Neural cell (in vitro differentiated cells): ENCODE results near the gene PCDH9.

ENCODE experiments used
- EP300 ChIP-seq: fragments of 450-650 bp; conservative IDR thresholded peaks from 2 replicates; pipeline ENCODE4 v1.6.1; 2014; ENCODE audit warnings: antibody characterized with exemption, mild to moderate bottlenecking, moderate library complexity; ENCODE audit not compliant: poor library complexity, severe bottlenecking
- EZH2 ChIP-seq: fragments of 200-600, 300-800 bp; shearing (Covaris generic), sonication (generic); IDR thresholded peaks from 2 replicates; pipeline ENCODE4 v1.6.1; 2014; ENCODE audit warnings: antibody characterized with exemption, low read length, borderline replicate concordance, mild to moderate bottlenecking; ENCODE audit not compliant: insufficient read depth, poor library complexity, severe bottlenecking
- MXI1 ChIP-seq: fragments of 450-650 bp; conservative IDR thresholded peaks from 2 replicates; pipeline ENCODE4 v1.6.1; 2014; ENCODE audit warnings: antibody characterized with exemption, mild to moderate bottlenecking; ENCODE audit not compliant: poor library complexity, severe bottlenecking
- POLR2AphosphoS5 ChIP-seq: IDR thresholded peaks from 2 replicates; pipeline ENCODE4 v1.6.1; 2012
- RAD21 ChIP-seq: fragments of 450-650 bp; conservative IDR thresholded peaks from 2 replicates; pipeline ENCODE4 v1.6.1; 2014; ENCODE audit warnings: antibody characterized with exemption, mild to moderate bottlenecking, moderate library complexity
- TAF1 ChIP-seq: IDR thresholded peaks from 2 replicates; pipeline ENCODE4 v1.6.1; 2012; ENCODE audit warnings: low read depth
- TF ChIP-seq, protein P1 (sequence below): fragments of 450-650 bp; IDR thresholded peaks from 2 replicates; pipeline ENCODE4 v1.5.1; 2014; ENCODE audit warnings: antibody characterized with exemption, mild to moderate bottlenecking, moderate library complexity; ENCODE audit not compliant: poor library complexity, severe bottlenecking
- TF ChIP-seq, protein P2 (sequence below): IDR thresholded peaks from 2 replicates; pipeline ENCODE4 v1.6.1; 2012; ENCODE audit warnings: borderline replicate concordance

DNA sequence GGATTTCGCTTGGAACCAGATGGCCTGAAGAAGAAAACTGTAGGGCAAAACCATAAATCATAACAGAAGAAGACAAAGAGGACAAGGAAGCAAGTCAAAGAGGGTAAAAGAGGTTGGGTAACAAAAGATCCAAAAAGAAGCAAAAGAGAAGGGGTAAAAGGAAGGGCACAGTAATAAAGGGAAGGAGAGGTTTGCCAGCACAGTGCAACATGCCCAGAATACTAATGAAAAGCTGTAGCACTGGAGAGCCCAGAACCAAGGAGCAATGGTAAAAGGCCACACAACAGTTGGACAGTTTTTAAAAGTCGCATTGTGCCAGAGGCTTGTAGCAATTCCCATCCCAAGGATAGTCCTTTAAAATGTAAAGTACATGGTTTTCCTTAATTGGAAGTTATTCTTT, 506.6 kb downstream of the PCDH9 start:
- TF ChIP-seq, protein P1, sequence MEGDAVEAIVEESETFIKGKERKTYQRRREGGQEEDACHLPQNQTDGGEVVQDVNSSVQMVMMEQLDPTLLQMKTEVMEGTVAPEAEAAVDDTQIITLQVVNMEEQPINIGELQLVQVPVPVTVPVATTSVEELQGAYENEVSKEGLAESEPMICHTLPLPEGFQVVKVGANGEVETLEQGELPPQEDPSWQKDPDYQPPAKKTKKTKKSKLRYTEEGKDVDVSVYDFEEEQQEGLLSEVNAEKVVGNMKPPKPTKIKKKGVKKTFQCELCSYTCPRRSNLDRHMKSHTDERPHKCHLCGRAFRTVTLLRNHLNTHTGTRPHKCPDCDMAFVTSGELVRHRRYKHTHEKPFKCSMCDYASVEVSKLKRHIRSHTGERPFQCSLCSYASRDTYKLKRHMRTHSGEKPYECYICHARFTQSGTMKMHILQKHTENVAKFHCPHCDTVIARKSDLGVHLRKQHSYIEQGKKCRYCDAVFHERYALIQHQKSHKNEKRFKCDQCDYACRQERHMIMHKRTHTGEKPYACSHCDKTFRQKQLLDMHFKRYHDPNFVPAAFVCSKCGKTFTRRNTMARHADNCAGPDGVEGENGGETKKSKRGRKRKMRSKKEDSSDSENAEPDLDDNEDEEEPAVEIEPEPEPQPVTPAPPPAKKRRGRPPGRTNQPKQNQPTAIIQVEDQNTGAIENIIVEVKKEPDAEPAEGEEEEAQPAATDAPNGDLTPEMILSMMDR, result no peak
- TF ChIP-seq POLR2AphosphoS5 (no peak), MXI1 (no peak), RAD21 (no peak), EP300 (no peak), EZH2 (no peak), TAF1 (no peak)
- TF ChIP-seq, protein P2, sequence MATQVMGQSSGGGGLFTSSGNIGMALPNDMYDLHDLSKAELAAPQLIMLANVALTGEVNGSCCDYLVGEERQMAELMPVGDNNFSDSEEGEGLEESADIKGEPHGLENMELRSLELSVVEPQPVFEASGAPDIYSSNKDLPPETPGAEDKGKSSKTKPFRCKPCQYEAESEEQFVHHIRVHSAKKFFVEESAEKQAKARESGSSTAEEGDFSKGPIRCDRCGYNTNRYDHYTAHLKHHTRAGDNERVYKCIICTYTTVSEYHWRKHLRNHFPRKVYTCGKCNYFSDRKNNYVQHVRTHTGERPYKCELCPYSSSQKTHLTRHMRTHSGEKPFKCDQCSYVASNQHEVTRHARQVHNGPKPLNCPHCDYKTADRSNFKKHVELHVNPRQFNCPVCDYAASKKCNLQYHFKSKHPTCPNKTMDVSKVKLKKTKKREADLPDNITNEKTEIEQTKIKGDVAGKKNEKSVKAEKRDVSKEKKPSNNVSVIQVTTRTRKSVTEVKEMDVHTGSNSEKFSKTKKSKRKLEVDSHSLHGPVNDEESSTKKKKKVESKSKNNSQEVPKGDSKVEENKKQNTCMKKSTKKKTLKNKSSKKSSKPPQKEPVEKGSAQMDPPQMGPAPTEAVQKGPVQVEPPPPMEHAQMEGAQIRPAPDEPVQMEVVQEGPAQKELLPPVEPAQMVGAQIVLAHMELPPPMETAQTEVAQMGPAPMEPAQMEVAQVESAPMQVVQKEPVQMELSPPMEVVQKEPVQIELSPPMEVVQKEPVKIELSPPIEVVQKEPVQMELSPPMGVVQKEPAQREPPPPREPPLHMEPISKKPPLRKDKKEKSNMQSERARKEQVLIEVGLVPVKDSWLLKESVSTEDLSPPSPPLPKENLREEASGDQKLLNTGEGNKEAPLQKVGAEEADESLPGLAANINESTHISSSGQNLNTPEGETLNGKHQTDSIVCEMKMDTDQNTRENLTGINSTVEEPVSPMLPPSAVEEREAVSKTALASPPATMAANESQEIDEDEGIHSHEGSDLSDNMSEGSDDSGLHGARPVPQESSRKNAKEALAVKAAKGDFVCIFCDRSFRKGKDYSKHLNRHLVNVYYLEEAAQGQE, result no peak
